GM21717 (cell line): ENCODE data around the gene KCNIP2.

Experiments
- ATAC-seq: cut with Tn5 transposase; IDR thresholded peaks from one replicate; pipeline ENCODE4 v1.9.1; 2021; ENCODE audit warnings: mild to moderate bottlenecking, moderate library complexity; ENCODE audit not compliant: unreplicated experiment

KCNIP2 gene

GRCh38 chr10:101856626-101857025 is 13.0 kb upstream of the KCNIP2 start:
- ATAC-seq, result no peak

DNA sequence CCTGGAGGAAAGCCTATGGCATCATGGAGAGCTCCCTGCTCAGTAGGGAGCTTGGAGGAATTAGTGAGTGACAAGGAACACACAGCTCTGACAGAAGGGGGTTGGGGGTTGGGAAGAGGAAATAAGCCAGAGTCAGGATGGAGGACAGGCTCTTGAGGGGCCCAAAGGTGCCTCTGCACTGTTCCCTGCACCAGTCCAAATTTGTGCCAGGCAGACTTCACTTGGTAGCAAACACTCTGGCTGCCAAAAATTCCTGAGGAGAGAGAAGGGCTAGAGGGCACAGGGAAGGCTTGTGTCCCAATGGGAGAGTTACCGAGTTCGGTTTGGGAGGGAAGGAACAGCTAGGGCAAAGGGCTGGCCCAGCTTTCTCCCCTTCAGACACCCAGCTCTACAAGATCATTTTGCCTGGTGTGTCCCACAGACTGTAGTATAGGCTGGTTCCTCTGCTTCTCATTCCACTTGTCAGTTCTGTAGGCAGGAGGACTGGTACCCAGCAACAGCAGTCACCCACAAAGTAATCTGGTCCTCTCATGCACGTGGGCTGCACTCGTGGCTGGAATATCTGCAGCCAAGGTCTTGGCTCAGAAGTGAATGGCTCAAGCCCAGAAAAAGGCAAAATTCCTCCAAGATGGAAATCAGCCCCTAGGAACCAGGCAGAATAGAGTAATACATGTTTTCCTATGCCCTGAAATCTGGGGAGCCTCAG is 8.0 kb upstream of the KCNIP2 start:
- no peak for ATAC-seq

DNA sequence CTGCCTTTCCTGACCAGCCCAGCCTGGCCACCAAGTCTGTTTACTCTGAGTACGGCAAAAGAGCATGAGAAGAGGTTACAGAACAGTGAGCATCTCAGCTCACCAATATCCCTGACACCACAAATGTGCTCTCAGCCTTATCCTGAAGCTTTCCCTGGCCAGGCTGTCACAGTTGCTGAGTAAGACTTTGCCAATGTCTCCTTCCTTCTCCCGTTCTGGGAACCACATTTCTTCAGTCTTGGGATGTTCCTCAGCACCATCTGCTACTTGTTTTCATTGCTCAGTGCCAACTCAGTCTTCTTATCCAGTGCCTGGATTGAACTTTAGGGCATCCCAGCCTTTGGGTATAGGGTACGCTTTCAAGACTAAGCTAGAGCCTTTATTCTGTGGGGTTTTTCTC is 7.1 kb upstream of the KCNIP2 start:
- ATAC-seq, result no peak

GRCh38 chr10:101848894-101849351 is 5.3 kb upstream of the KCNIP2 start:
- no peak for ATAC-seq

DNA sequence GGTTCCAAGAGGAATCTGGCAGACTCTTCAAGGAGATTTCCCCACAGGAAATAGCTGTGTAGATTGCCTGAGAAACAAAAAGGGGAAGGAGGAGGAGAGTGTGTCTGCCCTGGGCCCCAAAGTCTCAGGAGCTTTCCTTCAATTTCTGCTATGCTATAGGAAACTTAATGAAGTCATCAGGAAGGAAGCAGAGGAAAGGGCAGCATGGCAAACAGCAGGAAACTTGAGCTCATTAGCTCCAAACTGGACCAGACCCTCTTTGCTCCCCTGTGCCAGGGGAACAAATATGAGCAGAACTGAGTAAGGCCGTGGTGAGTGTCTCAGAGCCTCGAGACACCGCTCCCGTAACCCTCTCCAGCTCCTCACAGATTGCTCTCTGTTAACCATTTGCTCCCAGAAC is 4.8 kb upstream of the KCNIP2 start:
- no peak for ATAC-seq

GRCh38 chr10:101845893-101846292 is 2.3 kb upstream of the KCNIP2 start:
- no peak for ATAC-seq

DNA sequence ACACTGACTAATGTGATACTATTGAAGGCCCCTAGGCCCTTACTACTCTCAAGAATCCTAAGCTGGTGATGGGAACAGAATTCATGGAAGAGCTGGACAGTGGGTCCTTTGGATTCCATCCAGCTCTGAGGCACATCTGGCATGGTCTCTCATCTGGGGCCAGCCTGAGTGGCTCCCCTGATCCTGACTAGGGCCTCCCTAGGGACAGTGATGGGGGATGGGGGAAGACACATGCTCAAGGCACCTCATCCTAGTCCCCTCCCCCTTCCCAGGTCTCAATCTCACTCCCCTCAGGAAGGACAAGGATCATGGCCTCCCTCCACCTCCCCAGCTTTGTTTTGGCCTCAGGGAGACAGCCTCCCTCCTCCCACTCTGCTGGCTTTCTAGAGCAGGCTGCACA is 1.8 kb downstream of the KCNIP2 start:
- no peak for ATAC-seq

- peak; percentile 52 for ATAC-seq
These were observed 2.7 kb downstream of the KCNIP2 start for GRCh38 chr10:101840741-101841453.

GRCh38 chr10:101840102-101840684 is 3.4 kb downstream of the KCNIP2 start:
- ATAC-seq, result no peak

GRCh38 chr10:101839416-101840063 is 4.1 kb downstream of the KCNIP2 start:
- no peak for ATAC-seq

DNA sequence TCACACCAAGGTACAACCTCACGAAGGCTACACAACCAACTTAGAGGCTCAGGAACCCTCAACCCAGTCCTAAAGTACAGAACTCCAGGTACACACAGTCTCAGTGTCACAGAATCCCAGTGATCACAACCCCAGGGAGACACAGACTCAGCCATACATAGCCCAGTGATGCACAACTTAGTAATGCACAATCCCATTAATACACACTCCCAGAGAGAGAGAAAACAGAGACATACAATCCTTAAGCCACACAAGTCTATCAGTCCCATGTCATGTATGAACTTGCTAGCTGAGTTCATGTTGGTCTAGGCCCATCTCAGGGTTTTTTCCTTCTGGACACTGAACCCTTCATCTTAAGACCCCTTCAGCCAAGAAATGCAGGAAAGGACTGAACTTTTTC is 4.6 kb downstream of the KCNIP2 start:
- ATAC-seq, result no peak

DNA sequence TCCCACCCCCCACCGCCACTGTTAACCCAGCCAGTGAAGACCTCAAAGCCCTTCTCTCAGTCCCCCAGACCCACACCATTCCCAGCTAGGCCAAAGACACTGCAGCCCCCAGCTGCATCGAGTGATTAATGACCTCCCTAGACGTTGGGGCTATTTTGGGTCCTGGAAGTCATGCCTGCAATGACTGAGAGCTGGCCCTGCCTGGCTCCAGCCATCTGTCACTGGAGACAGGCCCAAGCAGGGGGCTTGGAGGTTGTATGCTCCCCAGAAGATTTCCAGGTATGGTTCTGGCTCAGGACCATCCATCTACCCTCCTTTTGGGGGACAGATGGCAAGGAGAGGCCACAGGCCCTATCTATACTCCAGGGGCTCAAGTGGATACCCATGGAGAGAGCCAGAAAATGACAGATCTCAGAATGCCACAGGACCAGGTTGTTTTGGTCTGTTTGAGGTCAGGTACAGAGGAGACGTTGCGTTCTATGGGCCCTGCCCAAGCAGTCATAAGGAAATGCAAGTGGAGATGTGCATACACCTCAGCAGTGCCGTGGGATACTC is 5.1 kb downstream of the KCNIP2 start:
- ATAC-seq, result no peak

GRCh38 chr10:101837748-101838147 is 5.9 kb downstream of the KCNIP2 start:
- ATAC-seq, result no peak

GRCh38 chr10:101835362-101835761 is 8.2 kb downstream of the KCNIP2 start:
- ATAC-seq, result no peak

- ATAC-seq, result no peak
These were observed 9.3 kb downstream of the KCNIP2 start for GRCh38 chr10:101834341-101834740.

GRCh38 chr10:101833466-101833865 is 10.1 kb downstream of the KCNIP2 start:
- no peak for ATAC-seq

DNA sequence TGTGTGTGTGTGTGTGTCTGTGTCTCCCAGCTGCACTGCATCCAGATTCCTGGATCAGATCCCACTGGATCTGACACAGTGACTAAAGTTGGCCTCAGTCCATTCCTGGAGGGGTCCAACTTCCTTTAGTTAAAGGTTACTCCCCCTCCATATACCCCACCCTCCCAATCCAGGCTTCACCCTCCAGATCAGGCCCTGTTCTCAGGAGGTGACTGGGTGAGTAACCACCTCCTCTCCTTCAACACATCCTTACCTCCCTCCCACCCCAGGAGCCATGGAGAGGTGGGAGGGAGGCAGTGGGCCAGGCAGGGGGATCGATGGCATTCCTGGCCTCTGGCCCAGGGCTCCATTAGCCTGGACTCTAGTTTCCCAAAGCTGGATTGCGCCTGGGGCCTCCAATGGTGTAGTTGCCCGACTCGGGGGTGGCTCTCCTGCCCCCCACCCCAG is 11.3 kb downstream of the KCNIP2 start:
- ATAC-seq, result no peak

- ATAC-seq, result no peak
These were observed 12.3 kb downstream of the KCNIP2 start for GRCh38 chr10:101831169-101831811.

DNA sequence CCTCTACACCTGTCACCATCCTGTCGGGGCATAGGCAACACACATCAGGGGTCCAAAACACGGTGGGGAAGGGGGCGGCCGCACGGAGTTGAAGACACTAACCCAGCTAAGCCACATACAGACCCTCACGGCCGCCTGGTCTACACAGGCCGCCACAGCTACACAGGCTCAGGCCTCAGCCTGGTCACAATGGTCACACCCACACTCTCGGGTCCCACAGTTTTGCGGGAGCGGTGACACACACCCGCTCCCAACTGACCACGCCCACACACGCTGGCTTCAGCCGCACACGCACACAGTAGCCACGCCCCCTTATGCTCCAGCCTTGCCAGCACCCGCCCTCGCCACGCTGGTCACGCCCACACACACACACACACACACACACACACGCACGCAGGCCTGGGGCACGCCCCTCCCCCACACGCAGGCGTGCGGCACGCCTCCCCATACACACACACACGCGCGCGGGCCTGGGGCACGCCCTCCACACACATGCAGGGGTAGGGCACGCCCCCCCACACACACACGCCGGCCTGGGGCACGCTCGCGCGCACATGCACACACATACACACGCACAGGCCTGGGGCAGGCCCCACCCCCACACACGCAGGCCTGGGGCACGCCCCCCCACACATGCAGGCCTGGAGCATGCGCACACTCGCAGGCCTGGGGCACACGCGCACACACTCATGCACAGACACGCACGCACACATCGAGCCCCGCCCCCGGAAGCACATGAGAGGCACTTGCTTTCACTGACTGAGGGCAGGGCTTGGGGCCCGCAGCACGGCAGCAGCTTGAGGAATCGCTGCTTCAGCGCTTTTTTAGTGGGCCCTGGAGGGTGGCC is 13.1 kb downstream of the KCNIP2 start:
- peak; percentile 57 for ATAC-seq
